Measurements from ENCODE around the gene GDPD5.

The GDPD5 gene

GRCh38 chr11:75534259-75535069 lies 8.7 kb upstream of the GDPD5 start:
- DNase-seq = no peak

GRCh38 chr11:75533896-75534258 lies 8.1 kb upstream of the GDPD5 start:
- DNase-seq = no peak

- no peak for DNase-seq
Measured at GRCh38 chr11:75532200-75533048, 6.7 kb upstream of the GDPD5 start.

- no peak for DNase-seq
Measured at GRCh38 chr11:75531325-75531724, 5.6 kb upstream of the GDPD5 start.

- DNase-seq = no peak
Measured at GRCh38 chr11:75530577-75530976, 4.8 kb upstream of the GDPD5 start.

- DNase-seq = no peak
Measured at GRCh38 chr11:75527938-75528735, 2.4 kb upstream of the GDPD5 start.

GRCh38 chr11:75527130-75527529 lies 1.4 kb upstream of the GDPD5 start:
- DNase-seq = no peak

GRCh38 chr11:75526192-75526541 lies 426 bp upstream of the GDPD5 start:
- no peak for DNase-seq

GRCh38 chr11:75524665-75525432 lies 892 bp downstream of the GDPD5 start:
- no peak for DNase-seq

- no peak for DNase-seq
Measured at GRCh38 chr11:75523811-75524664, 1.7 kb downstream of the GDPD5 start.

GRCh38 chr11:75523189-75523588 lies 2.6 kb downstream of the GDPD5 start:
- no peak for DNase-seq

GRCh38 chr11:75522286-75523044 lies 3.3 kb downstream of the GDPD5 start:
- DNase-seq = no peak

- DNase-seq = no peak
Measured at GRCh38 chr11:75520688-75521087, 5.1 kb downstream of the GDPD5 start.

- no peak for DNase-seq
Measured at GRCh38 chr11:75518771-75519653, 6.7 kb downstream of the GDPD5 start.

GRCh38 chr11:75518204-75518549 lies 7.6 kb downstream of the GDPD5 start:
- DNase-seq = no peak

- no peak for DNase-seq
Measured at GRCh38 chr11:75516886-75517285, 8.9 kb downstream of the GDPD5 start.

- DNase-seq = no peak
Measured at GRCh38 chr11:75516140-75516539, 9.6 kb downstream of the GDPD5 start.

GRCh38 chr11:75514596-75514995 lies 11.1 kb downstream of the GDPD5 start:
- DNase-seq = no peak

- no peak for DNase-seq
Measured at GRCh38 chr11:75513250-75513649, 12.5 kb downstream of the GDPD5 start.

GRCh38 chr11:75510723-75511019 lies 15.1 kb downstream of the GDPD5 start:
- no peak for DNase-seq

Measured in NCI-H1048 (cell line).